OCI-LY7 (cell line): ENCODE data around the gene CAPZB. TPM values are rescaled to one million over a fixed set of nuclear protein-coding genes. Genes with fewer than 3 reads are reported as not detected.

Experiments
- BruUV-seq: library from RNA; stranded (reverse); fragments of 400-500 nt; replicated peaks from 2 replicates; lab custom pipeline; 2021; lab: Mats Ljungman, UMichigan
- CTCF ChIA-PET: fragments of 300-600 bp; sonication (Branson Sonifier 250); formaldehyde crosslinking; loops from one replicate; lab custom pipeline; 2022; ENCODE audit warnings: antibody characterized with exemption; ENCODE audit not compliant: unreplicated experiment; lab: Charles Lee
- POLR2A ChIA-PET: fragments of 300-600 bp; sonication (Branson Sonifier 250); formaldehyde crosslinking; loops from one replicate; lab custom pipeline; 2022; ENCODE audit warnings: antibody characterized with exemption; lab: Charles Lee
- DNase-seq: peaks from one replicate; pipeline ENCODE4 v3.0.0-alpha.2; 2015; ENCODE audit warnings: low spot score
- H2AFZ ChIP-seq: fragments of 200-600 bp; sonication (generic), shearing (Covaris generic); 2 replicates; pipeline ENCODE4 v1.6.1; 2014; ENCODE audit warnings: mild to moderate bottlenecking, antibody characterized with exemption, low read length, moderate library complexity
- H3K27ac ChIP-seq: fragments of 200-600 bp; sonication (generic); 2 replicates; pipeline ENCODE4 v1.5.1; 2014; ENCODE audit warnings: mixed run types, low read depth, mild to moderate bottlenecking, moderate library complexity, low read length, inconsistent platforms; ENCODE audit not compliant: poor library complexity, severe bottlenecking
- H3K36me3 ChIP-seq: fragments of 200-600 bp; sonication (generic); 2 replicates; pipeline ENCODE4 v1.6.1; 2014; ENCODE audit warnings: mild to moderate bottlenecking, antibody characterized with exemption, low read length, moderate library complexity, mixed read lengths; ENCODE audit not compliant: insufficient read depth
- H3K4me1 ChIP-seq: fragments of 200-600 bp; sonication (generic); 2 replicates; pipeline ENCODE4 v1.5.1; 2014; ENCODE audit warnings: mild to moderate bottlenecking, low read length; ENCODE audit not compliant: insufficient read depth, poor library complexity, severe bottlenecking
- H3K4me2 ChIP-seq: fragments of 200-600 bp; sonication (generic); 2 replicates; pipeline ENCODE4 v1.6.1; 2014; ENCODE audit warnings: mild to moderate bottlenecking, low read length
- H3K4me3 ChIP-seq: fragments of 200-600 bp; sonication (generic); 2 replicates; pipeline ENCODE4 v1.5.1; 2014; ENCODE audit warnings: mild to moderate bottlenecking, low read depth, low read length; ENCODE audit not compliant: poor library complexity, severe bottlenecking
- H3K79me2 ChIP-seq: fragments of 200-600 bp; sonication (generic); 2 replicates; pipeline ENCODE4 v1.6.1; 2016; ENCODE audit warnings: low read depth, mild to moderate bottlenecking, low read length, moderate library complexity, mixed read lengths; ENCODE audit not compliant: insufficient read depth
- H3K9me2 ChIP-seq: fragments of 200-600 bp; sonication (generic); 2 replicates; pipeline ENCODE4 v1.6.1; 2016; ENCODE audit warnings: mild to moderate bottlenecking, low read length, mixed read lengths; ENCODE audit not compliant: insufficient read depth
- H3K9me3 ChIP-seq: fragments of 200-600 bp; sonication (generic); 2 replicates; pipeline ENCODE4 v1.6.1; 2014; ENCODE audit warnings: mild to moderate bottlenecking, mixed run types, low read length, mixed read lengths
- H4K20me1 ChIP-seq: fragments of 200-600 bp; sonication (generic); 2 replicates; pipeline ENCODE4 v1.6.1; 2014; ENCODE audit warnings: mild to moderate bottlenecking, antibody characterized with exemption, low read length, moderate library complexity, mixed read lengths; ENCODE audit not compliant: insufficient read depth
- CTCF ChIP-seq: fragments of 200-600 bp; sonication (generic); conservative IDR thresholded peaks from 2 replicates; pipeline ENCODE4 v1.5.1; 2014; ENCODE audit warnings: mild to moderate bottlenecking, antibody characterized with exemption, low read length, moderate library complexity, mixed read lengths
- EZH2phosphoT487 ChIP-seq: fragments of 200-600 bp; sonication (generic); IDR thresholded peaks from 2 replicates; pipeline ENCODE4 v1.6.1; 2018; ENCODE audit warnings: low read depth, borderline replicate concordance, mild to moderate bottlenecking, mixed run types, antibody characterized with exemption, low read length, moderate library complexity, mixed read lengths
- intact Hi-C: fragments of 100-400 bp; cut with micrococcal nuclease; formaldehyde crosslinking; loops from one replicate; pipeline ENCODE4 v1.10.0; 2022; ENCODE audit not compliant: unreplicated experiment
- total RNA-seq, 2 experiments: library from RNA; depleted of rRNA in 1 of 2; stranded (reverse); fragments of >200 nt in 1 of 2; shearing (Covaris generic) in 1 of 2; gene quantifications; 2 replicates each; pipeline ENCODE4 v1.2.3, GENCODE V29; 2014 to 2022

Gene CAPZB
- total RNA-seq, 2 experiments from 2014 or later = 61.3 to 187 TPM

GRCh38 chr1:19311503-19311930 lies 173.8 kb downstream of the CAPZB start:
- H2AFZ ChIP-seq = peak overlapping the region; percentile 68; the same call in 1 of the 2 replicates
- POLR2A ChIA-PET = no interaction called here
- CTCF ChIA-PET = no interaction called here

GRCh38 chr1:19310720-19311502 lies 174.4 kb downstream of the CAPZB start:
- Histone ChIP-seq H3K27ac (no peak overlapping the region), H2AFZ (peak overlapping the region; percentile 68; the same call in 1 of the 2 replicates), H3K4me3 (peak overlapping the region; percentile 82), H3K9me3 (no peaks in the 10 kb centered on the region), H3K4me2 (peak overlapping the region; percentile 86), H3K36me3 (peaks cover 17% of the 10 kb centered on the region; the same call in 1 of the 2 replicates), H3K9me2 (no peaks in the 10 kb centered on the region), H3K4me1 (peaks cover 45% of the 10 kb centered on the region), H4K20me1 (no peaks in the 10 kb centered on the region), H3K79me2 (peaks cover 18% of the 10 kb centered on the region; the same call in 1 of the 2 replicates)
- BruUV-seq = TSS peak; percentile 44
- ChIA-PET POLR2A (interaction anchor here (0.7 kb wide), 1 partner anchor 1151 kb away, joined by 3 read pairs; no protein-coding TSS in a partner anchor), CTCF (no interaction called here)
- intact Hi-C loops = no loop called here
- TF ChIP-seq EZH2phosphoT487 (no peak), CTCF (no peak)
- peak; percentile 18 for DNase-seq

More at GRCh38 chr1:19311503-19311930, 173.8 kb downstream of the CAPZB start:
- H4K20me1 ChIP-seq = no peaks in the 10 kb centered on the region
- no peaks in the 10 kb centered on the region for H3K9me2 ChIP-seq
- DNase-seq = no peak
- peaks cover 15% of the 10 kb centered on the region; the same call in 1 of the 2 replicates for H3K36me3 ChIP-seq
- no peaks in the 10 kb centered on the region for H3K9me3 ChIP-seq
- TF ChIP-seq EZH2phosphoT487 = no peak
- BruUV-seq = no TSS peak
- H3K4me1 ChIP-seq = peaks cover 51% of the 10 kb centered on the region
- peak overlapping the region; percentile 82 for H3K4me3 ChIP-seq
- H3K79me2 ChIP-seq = peaks cover 18% of the 10 kb centered on the region; the same call in 1 of the 2 replicates
- H3K4me2 ChIP-seq = peak overlapping the region; percentile 86
- H3K27ac ChIP-seq = no peak overlapping the region
- intact Hi-C loops = no loop called here

- BruUV-seq = no TSS peak
- Histone ChIP-seq H3K4me3 (no peak overlapping the region), H3K9me2 (no peaks in the 10 kb centered on the region), H3K79me2 (peaks cover 18% of the 10 kb centered on the region; the same call in 1 of the 2 replicates), H3K27ac (no peak overlapping the region), H3K36me3 (peaks cover 25% of the 10 kb centered on the region; the same call in 1 of the 2 replicates), H3K4me1 (peaks cover 36% of the 10 kb centered on the region), H3K9me3 (no peaks in the 10 kb centered on the region), H4K20me1 (no peaks in the 10 kb centered on the region), H3K4me2 (no peak overlapping the region), H2AFZ (no peak overlapping the region)
- no peak for DNase-seq
- POLR2A ChIA-PET = interaction anchor here (0.7 kb wide), 1 partner anchor 1152 kb away, joined by 3 read pairs; no protein-coding TSS in a partner anchor
- TF ChIP-seq CTCF (no peak), EZH2phosphoT487 (no peak)
- CTCF ChIA-PET = no interaction called here
- intact Hi-C loops = no loop called here
Measured at GRCh38 chr1:19310061-19310460, 175.3 kb downstream of the CAPZB start.
